HFFc6 (cell line): ENCODE measurements around the gene FOXP1. TPM values are rescaled to one million over a fixed set of nuclear protein-coding genes. Genes with fewer than 3 reads are reported as not detected.

Source experiments
- DNase-seq: peaks from one replicate; pipeline ENCODE4 v3.0.0-alpha.2; 2018
- H3K27ac Mint-ChIP-seq: 2 replicates; pipeline ENCODE4 v1.8.0; 2020; ENCODE audit warnings: mild to moderate bottlenecking, mixed read lengths
- H3K27me3 Mint-ChIP-seq: 2 replicates; pipeline ENCODE4 v1.8.0; 2021; ENCODE audit warnings: mild to moderate bottlenecking, moderate library complexity, mixed read lengths; ENCODE audit not compliant: insufficient read depth
- H3K36me3 Mint-ChIP-seq: 2 replicates; pipeline ENCODE4 v1.8.0; 2021; ENCODE audit warnings: low read depth, mixed read lengths
- H3K4me1 Mint-ChIP-seq: 2 replicates; pipeline ENCODE4 v1.8.0; 2020; ENCODE audit warnings: low read depth, mixed read lengths
- H3K4me3 Mint-ChIP-seq: 2 replicates; pipeline ENCODE4 v1.8.0; 2020; ENCODE audit warnings: mild to moderate bottlenecking, moderate library complexity, mixed read lengths
- H3K9me3 Mint-ChIP-seq: 2 replicates; pipeline ENCODE4 v1.8.0; 2020; ENCODE audit warnings: mild to moderate bottlenecking, mixed read lengths
- total RNA-seq, 6 experiments: library from RNA; stranded (reverse); fragmentation: NEBNext Ultra II Directional; extraction: Animal tissue kit (Norgen Biotek cat#: 25700); gene quantifications; 2 replicates in 1 of 6; 3 replicates in 5 of 6; pipeline ENCODE4 v1.2.3, GENCODE V29; 2021
- TF ChIP-seq, protein P1 (sequence below): fragments of 200-600 bp; sonication (generic); IDR thresholded peaks from 2 replicates; pipeline ENCODE4 v1.5.0; 2021; ENCODE audit warnings: antibody characterized with exemption, mild to moderate bottlenecking

FOXP1 gene
- total RNA-seq, 6 experiments from 2014 or later = 32.2 to 59.3 (median 52.0) TPM

DNA sequence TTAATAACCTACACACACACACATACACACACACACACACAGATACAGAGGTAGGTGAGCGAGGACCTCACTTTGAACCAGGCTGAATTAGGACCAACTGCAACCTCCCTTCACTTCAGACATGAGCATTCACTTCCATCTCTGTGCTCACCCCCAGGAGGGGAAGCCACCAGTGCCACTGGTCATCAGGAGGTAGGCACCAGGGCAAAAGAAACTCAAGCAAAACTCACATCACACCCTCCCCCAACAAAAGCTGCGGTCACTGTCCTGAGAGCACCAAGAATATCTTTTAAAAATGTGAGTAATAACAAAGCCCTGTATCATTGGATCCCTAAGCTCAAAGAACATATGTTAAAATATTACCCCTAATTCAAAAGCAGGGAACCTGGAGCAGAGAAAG lies 8.1 kb downstream of the FOXP1 start:
- no peak overlapping the region for H3K4me3 Mint-ChIP-seq
- no peak overlapping the region for H3K27ac Mint-ChIP-seq
- peaks cover 24% of the 10 kb centered on the region for H3K36me3 Mint-ChIP-seq
- H3K4me1 Mint-ChIP-seq = peaks cover 40% of the 10 kb centered on the region
- H3K9me3 Mint-ChIP-seq = no peaks in the 10 kb centered on the region
- no peaks in the 10 kb centered on the region; the same call in 1 of the 2 replicates for H3K27me3 Mint-ChIP-seq
- TF ChIP-seq, protein P1, sequence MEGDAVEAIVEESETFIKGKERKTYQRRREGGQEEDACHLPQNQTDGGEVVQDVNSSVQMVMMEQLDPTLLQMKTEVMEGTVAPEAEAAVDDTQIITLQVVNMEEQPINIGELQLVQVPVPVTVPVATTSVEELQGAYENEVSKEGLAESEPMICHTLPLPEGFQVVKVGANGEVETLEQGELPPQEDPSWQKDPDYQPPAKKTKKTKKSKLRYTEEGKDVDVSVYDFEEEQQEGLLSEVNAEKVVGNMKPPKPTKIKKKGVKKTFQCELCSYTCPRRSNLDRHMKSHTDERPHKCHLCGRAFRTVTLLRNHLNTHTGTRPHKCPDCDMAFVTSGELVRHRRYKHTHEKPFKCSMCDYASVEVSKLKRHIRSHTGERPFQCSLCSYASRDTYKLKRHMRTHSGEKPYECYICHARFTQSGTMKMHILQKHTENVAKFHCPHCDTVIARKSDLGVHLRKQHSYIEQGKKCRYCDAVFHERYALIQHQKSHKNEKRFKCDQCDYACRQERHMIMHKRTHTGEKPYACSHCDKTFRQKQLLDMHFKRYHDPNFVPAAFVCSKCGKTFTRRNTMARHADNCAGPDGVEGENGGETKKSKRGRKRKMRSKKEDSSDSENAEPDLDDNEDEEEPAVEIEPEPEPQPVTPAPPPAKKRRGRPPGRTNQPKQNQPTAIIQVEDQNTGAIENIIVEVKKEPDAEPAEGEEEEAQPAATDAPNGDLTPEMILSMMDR = no peak
- no peak for DNase-seq

DNA sequence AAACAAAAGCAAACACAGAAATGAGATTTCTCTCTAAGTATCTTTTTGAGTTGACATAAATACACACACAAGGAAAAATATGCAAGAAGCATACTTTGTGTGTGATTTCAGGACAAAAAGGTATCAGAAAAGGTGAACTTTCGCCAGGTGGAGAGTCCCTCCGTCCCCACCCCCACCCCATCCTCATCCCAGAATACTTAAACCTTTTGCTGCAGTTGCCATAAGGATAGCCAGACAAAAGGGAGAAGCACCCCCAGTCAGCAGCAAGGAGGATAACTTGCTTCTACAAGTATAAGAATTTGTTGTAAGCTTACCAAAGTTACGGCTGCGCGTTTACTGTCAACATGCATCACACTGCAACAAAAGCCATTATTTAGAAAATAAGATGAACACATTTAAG lies 10.3 kb downstream of the FOXP1 start:
- H3K36me3 Mint-ChIP-seq = peaks cover 24% of the 10 kb centered on the region
- TF ChIP-seq, protein P1 = no peak
- no peaks in the 10 kb centered on the region; the same call in 1 of the 2 replicates for H3K27me3 Mint-ChIP-seq
- no peak overlapping the region for H3K4me3 Mint-ChIP-seq
- DNase-seq = no peak
- H3K4me1 Mint-ChIP-seq = peaks cover 19% of the 10 kb centered on the region
- H3K27ac Mint-ChIP-seq = no peak overlapping the region
- H3K9me3 Mint-ChIP-seq = no peaks in the 10 kb centered on the region

DNA sequence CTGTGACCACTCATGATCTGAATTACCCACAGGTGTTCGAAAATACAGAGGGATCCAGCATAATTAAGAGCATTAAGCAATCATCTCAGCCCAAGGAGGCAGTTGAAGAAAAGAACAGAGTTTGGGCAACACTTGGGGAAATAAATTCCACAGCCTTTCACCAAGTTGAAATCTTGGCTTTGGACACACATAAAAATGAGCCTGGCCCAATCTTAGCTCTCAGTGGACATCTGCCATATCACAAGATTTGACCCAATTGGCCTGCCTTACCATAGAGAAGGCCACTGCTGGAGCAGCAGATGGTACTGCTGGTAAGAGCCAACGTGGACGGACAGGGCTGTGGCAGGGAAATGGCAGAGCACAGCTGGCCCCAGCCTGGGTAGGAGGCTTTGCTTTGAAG lies 13.0 kb downstream of the FOXP1 start:
- no peak overlapping the region for H3K27ac Mint-ChIP-seq
- TF ChIP-seq, protein P1 = no peak
- DNase-seq = no peak
- peaks cover 2% of the 10 kb centered on the region; the same call in 1 of the 2 replicates for H3K4me1 Mint-ChIP-seq
- H3K4me3 Mint-ChIP-seq = no peak overlapping the region
- no peaks in the 10 kb centered on the region; the same call in 1 of the 2 replicates for H3K27me3 Mint-ChIP-seq
- H3K9me3 Mint-ChIP-seq = no peaks in the 10 kb centered on the region
- H3K36me3 Mint-ChIP-seq = peaks cover 25% of the 10 kb centered on the region

DNA sequence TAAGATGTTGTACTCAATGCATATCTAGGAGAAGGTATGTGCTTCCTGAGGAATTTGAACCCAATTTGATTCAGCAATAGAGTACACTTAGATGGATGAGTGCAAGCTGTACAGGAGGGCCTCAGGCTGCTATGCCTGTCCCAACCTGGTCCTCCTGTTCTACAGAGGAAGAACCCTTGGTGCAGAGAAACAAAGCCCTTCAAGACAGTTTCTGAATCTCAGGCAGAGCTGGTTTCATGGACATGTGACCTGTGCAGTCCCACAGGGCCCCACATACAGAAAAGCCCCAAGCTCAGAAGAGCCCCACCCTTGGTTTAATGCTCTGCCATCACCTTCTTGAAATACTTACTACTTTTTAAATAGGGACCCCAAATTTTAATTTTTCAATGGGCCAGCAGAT lies 15.3 kb downstream of the FOXP1 start:
- TF ChIP-seq, protein P1 = no peak
- no peaks in the 10 kb centered on the region for H3K27me3 Mint-ChIP-seq
- no peak overlapping the region for H3K27ac Mint-ChIP-seq
- no peaks in the 10 kb centered on the region for H3K9me3 Mint-ChIP-seq
- peaks cover 24% of the 10 kb centered on the region; the same call in 1 of the 2 replicates for H3K36me3 Mint-ChIP-seq
- no peak overlapping the region for H3K4me3 Mint-ChIP-seq
- DNase-seq = no peak
- H3K4me1 Mint-ChIP-seq = peaks cover 7% of the 10 kb centered on the region

DNA sequence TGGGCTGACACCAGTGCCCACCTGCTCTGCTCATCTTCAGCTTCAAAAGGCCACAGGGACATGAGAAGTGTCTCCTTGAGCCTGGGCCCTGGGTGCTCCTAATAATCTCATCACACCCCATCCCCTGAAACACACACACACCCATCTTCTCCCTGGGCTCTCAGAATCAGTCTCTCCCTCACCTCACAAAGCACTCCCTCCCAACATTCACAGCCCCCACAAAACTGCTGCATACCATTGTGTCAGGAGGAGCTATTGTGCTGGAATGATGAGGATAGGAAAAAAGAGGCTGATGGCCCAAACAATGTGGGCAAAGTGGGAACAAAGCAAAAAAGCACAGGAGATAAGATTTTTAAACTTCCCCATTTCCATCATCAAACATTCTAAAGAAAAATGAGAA lies 16.8 kb downstream of the FOXP1 start:
- Mint-ChIP-seq H3K36me3 (peaks cover 24% of the 10 kb centered on the region; the same call in 1 of the 2 replicates), H3K4me1 (peaks cover 13% of the 10 kb centered on the region), H3K9me3 (no peaks in the 10 kb centered on the region), H3K27ac (no peak overlapping the region), H3K27me3 (no peaks in the 10 kb centered on the region; the same call in 1 of the 2 replicates), H3K4me3 (no peak overlapping the region)
- DNase-seq = no peak
- TF ChIP-seq, protein P1 = no peak

DNA sequence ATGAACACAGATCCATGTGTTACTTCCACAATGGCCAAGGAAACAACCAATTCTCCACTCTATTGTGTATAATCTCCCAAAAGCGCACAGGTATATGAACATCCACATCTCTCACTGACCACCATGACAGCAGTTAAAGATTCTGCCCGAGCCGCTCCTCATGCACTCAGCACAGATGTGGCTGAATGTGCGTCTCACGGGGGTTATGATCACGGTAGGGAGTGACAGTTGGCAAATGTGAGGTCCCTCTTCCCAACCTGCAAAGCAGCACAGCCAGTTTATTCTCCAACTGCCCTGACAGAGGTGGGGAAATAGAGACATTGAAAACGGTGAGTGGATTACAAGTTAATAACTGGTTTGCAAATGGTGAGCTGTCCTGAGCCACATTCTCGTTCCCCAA lies 17.6 kb downstream of the FOXP1 start:
- peaks cover 16% of the 10 kb centered on the region; the same call in 1 of the 2 replicates for H3K36me3 Mint-ChIP-seq
- no peak overlapping the region for H3K27ac Mint-ChIP-seq
- H3K4me1 Mint-ChIP-seq = peaks cover 20% of the 10 kb centered on the region
- no peaks in the 10 kb centered on the region; the same call in 1 of the 2 replicates for H3K27me3 Mint-ChIP-seq
- no peak overlapping the region for H3K4me3 Mint-ChIP-seq
- DNase-seq = no peak
- TF ChIP-seq, protein P1 = no peak
- no peaks in the 10 kb centered on the region for H3K9me3 Mint-ChIP-seq
